A549 (cell line): ENCODE measurements around the gene RETREG1. TPM values are rescaled to one million over a fixed set of nuclear protein-coding genes. Genes with fewer than 3 reads are reported as not detected.

Source experiments
- ATAC-seq, 2 experiments: fragments of 200-7000 bp in 1 of 2; fragments of >200 bp in 1 of 2; cut with Nextera tagmentation in 1 of 2; cut with Tn5 transposase in 1 of 2; 3 replicates each; pipeline versions ENCODE4 v1.8.0 to v1.9.1; 2018 to 2020; ENCODE audit warnings: mild to moderate bottlenecking in 1 of 2, moderate library complexity in 1 of 2
- CTCF ChIA-PET: fragments of 300-600 bp; sonication (Branson Sonifier 250); formaldehyde crosslinking; extraction: SDS; loops from one replicate; lab custom pipeline; 2021; ENCODE audit warnings: antibody characterized with exemption, inconsistent platforms; lab: Yijun Ruan, JAX
- POLR2A ChIA-PET: fragments of 350-600 bp; formaldehyde crosslinking; extraction: SDS; loops from one replicate; lab custom pipeline; 2021; ENCODE audit warnings: antibody characterized with exemption, inconsistent platforms; lab: Yijun Ruan, JAX
- DNase-seq, 2 experiments: peaks; one replicate each; pipeline versions ENCODE4 v3.0.0 to v3.0.0-alpha.2; 2011 to 2016; ENCODE audit warnings: low read depth in 1 of 2, low spot score in 1 of 2
- FAIRE-seq: peaks from 2 replicates; lab custom pipeline; 2011; peaks lifted over from hg19 to GRCh38; lab: Jason Lieb, UNC
- H3K27ac ChIP-seq, 2 experiments: fragments of >200 bp; sonication (Bioruptor Twin); formaldehyde crosslinking; 3 replicates each; pipeline ENCODE4 v1.5.1; 2016 to 2017
- H3K4me1 ChIP-seq: fragments of >200 bp; sonication (Bioruptor Twin); formaldehyde crosslinking; 3 replicates; pipeline ENCODE4 v1.6.1; 2016
- H3K4me2 ChIP-seq: fragments of >200 bp; sonication (Bioruptor Twin); formaldehyde crosslinking; 3 replicates; pipeline ENCODE4 v1.6.1; 2016
- H3K4me3 ChIP-seq: fragments of >200 bp; sonication (Bioruptor Twin); formaldehyde crosslinking; 3 replicates; pipeline ENCODE4 v1.5.1; 2016
- H3K9me3 ChIP-seq: fragments of >200 bp; sonication (Bioruptor Twin); formaldehyde crosslinking; 3 replicates; pipeline ENCODE4 v1.6.1; 2016
- ATOH8 ChIP-seq: fragments of 250-450 bp; sonication (Bioruptor Pico); IDR thresholded peaks from 2 replicates; pipeline ENCODE4 v1.5.0; 2020; ENCODE audit warnings: low read depth, mild to moderate bottlenecking, moderate library complexity
- BHLHE40 ChIP-seq: IDR thresholded peaks from 2 replicates; pipeline ENCODE4 v1.6.1; 2012; ENCODE audit warnings: low read depth, low read length, inconsistent platforms
- CBX2 ChIP-seq: fragments of 200-600 bp; sonication (generic); IDR thresholded peaks from 2 replicates; pipeline ENCODE4 v1.6.1; 2016; ENCODE audit warnings: low read depth, mild to moderate bottlenecking, borderline replicate concordance
- CBX8 ChIP-seq: fragments of 200-600 bp; sonication (generic); IDR thresholded peaks from 2 replicates; pipeline ENCODE4 v1.6.1; 2016
- CEBPB ChIP-seq, 2 experiments: fragments of >200 bp in 1 of 2; sonication (Bioruptor Twin) in 1 of 2; formaldehyde crosslinking in 1 of 2; IDR thresholded peaks; 2 replicates each; pipeline ENCODE4 v1.6.1; 2012 to 2016
- CHD4 ChIP-seq: fragments of 200-600 bp; sonication (generic); IDR thresholded peaks from 2 replicates; pipeline ENCODE4 v1.6.1; 2016; ENCODE audit warnings: antibody characterized with exemption, mild to moderate bottlenecking, borderline replicate concordance
- E2F6 ChIP-seq: IDR thresholded peaks from 2 replicates; pipeline ENCODE4 v1.6.1; 2012; ENCODE audit warnings: low read depth, borderline replicate concordance
- ESRRA ChIP-seq: fragments of 150-350 bp; IDR thresholded peaks from 2 replicates; pipeline ENCODE4 v1.6.1; 2014; ENCODE audit warnings: mild to moderate bottlenecking, low read length, borderline replicate concordance
- FOSB ChIP-seq: fragments of 250-450 bp; sonication (Bioruptor Pico); IDR thresholded peaks from 2 replicates; pipeline ENCODE4 v1.5.0; 2020; ENCODE audit warnings: mild to moderate bottlenecking, moderate library complexity
- FOSL2 ChIP-seq, 2 experiments: fragments of 450-650 bp in 1 of 2; fragments of >200 bp in 1 of 2; sonication (Bioruptor Twin) in 1 of 2; formaldehyde crosslinking; IDR thresholded peaks; 2 replicates each; pipeline versions ENCODE4 v1.5.0 to v1.6.1; 2016 to 2020; ENCODE audit warnings: mild to moderate bottlenecking in 1 of 2, moderate library complexity in 1 of 2
- FOXS1 ChIP-seq: fragments of 250-450 bp; sonication (Bioruptor Pico); IDR thresholded peaks from 2 replicates; pipeline ENCODE4 v1.5.0; 2020; ENCODE audit warnings: mild to moderate bottlenecking, moderate library complexity
- HEYL ChIP-seq: fragments of 250-450 bp; sonication (Bioruptor Pico); IDR thresholded peaks from 2 replicates; pipeline ENCODE4 v1.8.0; 2021; ENCODE audit warnings: mild to moderate bottlenecking, moderate library complexity
- HMGXB4 ChIP-seq: fragments of 250-450 bp; sonication (Bioruptor Pico); IDR thresholded peaks from 2 replicates; pipeline ENCODE4 v1.5.0; 2021; ENCODE audit warnings: mild to moderate bottlenecking, moderate library complexity, borderline replicate concordance
- HOXA7 ChIP-seq: fragments of 250-450 bp; sonication (Bioruptor Pico); IDR thresholded peaks from 2 replicates; pipeline ENCODE4 v1.5.0; 2020; ENCODE audit warnings: mild to moderate bottlenecking, moderate library complexity
- HOXB13 ChIP-seq: fragments of 250-450 bp; sonication (Bioruptor Pico); IDR thresholded peaks from 2 replicates; pipeline ENCODE4 v1.5.0; 2020; ENCODE audit warnings: low read depth, mild to moderate bottlenecking, moderate library complexity
- MAZ ChIP-seq: fragments of 150-350 bp; IDR thresholded peaks from 2 replicates; pipeline ENCODE4 v1.6.1; 2014; ENCODE audit warnings: antibody characterized with exemption, low read depth, low read length, borderline replicate concordance
- PBX3 ChIP-seq: IDR thresholded peaks from 2 replicates; pipeline ENCODE4 v1.6.1; 2012
- PHF8 ChIP-seq: fragments of 200-600 bp; sonication (generic); IDR thresholded peaks from 2 replicates; pipeline ENCODE4 v1.6.1; 2016; ENCODE audit warnings: low read depth, mild to moderate bottlenecking, antibody characterized with exemption, moderate library complexity, borderline replicate concordance
- POLR2A ChIP-seq: IDR thresholded peaks from 2 replicates; pipeline ENCODE4 v1.6.1; 2012; ENCODE audit warnings: mild to moderate bottlenecking, low read length
- RARB ChIP-seq: fragments of 250-450 bp; sonication (Bioruptor Pico); IDR thresholded peaks from 2 replicates; pipeline ENCODE4 v1.8.0; 2021; ENCODE audit warnings: mild to moderate bottlenecking, moderate library complexity
- REST ChIP-seq: fragments of 200-600 bp; sonication (generic); IDR thresholded peaks from 2 replicates; pipeline ENCODE4 v1.6.1; 2016; ENCODE audit warnings: antibody characterized with exemption, mild to moderate bottlenecking, moderate library complexity
- RFX5 ChIP-seq: fragments of 450-650 bp; IDR thresholded peaks from 2 replicates; pipeline ENCODE4 v1.7.1; 2014; ENCODE audit warnings: antibody characterized with exemption, mild to moderate bottlenecking, moderate library complexity
- TP53 ChIP-seq: fragments of 250-450 bp; sonication (Bioruptor Pico); IDR thresholded peaks from 2 replicates; pipeline ENCODE4 v1.5.0; 2021; ENCODE audit warnings: mild to moderate bottlenecking, moderate library complexity
- USF2 ChIP-seq: fragments of 450-650 bp; IDR thresholded peaks from 2 replicates; pipeline ENCODE4 v1.6.1; 2014; ENCODE audit warnings: antibody characterized with exemption
- ZNF302 ChIP-seq: fragments of 250-450 bp; sonication (Bioruptor Pico); IDR thresholded peaks from 2 replicates; pipeline ENCODE4 v1.9.0; 2021; ENCODE audit warnings: inconsistent platforms, mild to moderate bottlenecking, moderate library complexity
- WGBS: methylation state at CpG from one replicate; pipeline ENCODE4 v1.1.6; 2017; ENCODE audit errors: missing lambda C conversion rate; 5-methylcytosine and 5-hydroxymethylcytosine counted together
- polyA plus RNA-seq, 4 experiments: library from polyadenylated mRNA; depleted of rRNA in 3 of 4; stranded (reverse); fragments of >200 nt; fragmentation: RNase III in 1 of 4; extraction: RNeasy Plus Mini Kit Qiagen cat#74134 plus additional on column Dnase treatment in 1 of 4; gene quantifications; 2 replicates in 3 of 4; 3 replicates in 1 of 4; pipeline ENCODE4 v1.2.3, GENCODE V29; 2011 to 2017

RETREG1 gene
- polyA plus RNA-seq, 2 of the 4 experiments (the other 2 are of a cell fraction), result 2.1 to 3.4 TPM

- no peak overlapping the region for H3K4me3 ChIP-seq
- CTCF ChIA-PET, result interaction anchor here (1.1 kb wide), 1 partner anchor 40 kb away, joined by 3 read pairs; no protein-coding TSS in a partner anchor
- 72% methylated on average over 10 of the region's 10 CpGs for WGBS
- no peak for DNase-seq
- ATAC-seq, result no peak
- H3K9me3 ChIP-seq, result no peaks in the 10 kb centered on the region
- TF ChIP-seq E2F6 (no peak), HEYL (CRISPR knock-in tag) (no peak), ZNF302 (CRISPR knock-in tag) (no peak), CHD4 (no peak), FOSB (no peak), HOXB13 (CRISPR knock-in tag) (no peak), CEBPB (IDR thresholded peaks at IDR 0.05) (no peak), MAZ (no peak), ATOH8 (CRISPR knock-in tag) (no peak), CBX2 (no peak), POLR2A (no peak), USF2 (no peak), HOXA7 (CRISPR knock-in tag) (no peak), RARB (CRISPR knock-in tag) (no peak), BHLHE40 (no peak), CBX8 (no peak), FOXS1 (no peak), FOSL2 (IDR thresholded peaks at IDR 0.05) (no peak), FOSL2 (CRISPR knock-in tag; IDR thresholded peaks at IDR 0.05) (no peak), PHF8 (no peak)
- TF ChIP-seq, all 56 proteins: peak for 0
- no peak for FAIRE-seq
- POLR2A ChIA-PET, result no interaction called here
- peaks cover 6% of the 10 kb centered on the region for H3K4me1 ChIP-seq
- no peak overlapping the region for H3K27ac ChIP-seq
- no peak overlapping the region for H3K4me2 ChIP-seq
These were observed 1.5 kb upstream of the RETREG1 start for GRCh38 chr5:16618138-16618897.

- H3K4me2 ChIP-seq, result peak overlapping the region; percentile 92
- CTCF ChIA-PET, result no interaction called here
- no peaks in the 10 kb centered on the region for H3K9me3 ChIP-seq
- peak in 1 of 2 experiments; percentile 7; a peak in 2 of 6 replicates for ATAC-seq
- FAIRE-seq, result no peak
- no peak for DNase-seq
- POLR2A ChIA-PET, result no interaction called here
- H3K4me3 ChIP-seq, result peak overlapping the region; percentile 62
- peaks cover 6% of the 10 kb centered on the region for H3K4me1 ChIP-seq
- 53% methylated on average over 25 of the region's 27 CpGs for WGBS
- peak overlapping the region; percentile 63 to 90 for H3K27ac ChIP-seq
- TF ChIP-seq REST (no peak), PBX3 (no peak), POLR2A (no peak), RFX5 (no peak), ATOH8 (CRISPR knock-in tag) (no peak), ESRRA (no peak), TP53 (no peak), HMGXB4 (CRISPR knock-in tag) (no peak)
These were observed 624 bp upstream of the RETREG1 start for GRCh38 chr5:16617274-16617968.
